ENCODE data around the gene USP2.

USP2 gene

GRCh38 chr11:119320776-119321524, 60.5 kb downstream of the USP2 start:
- no peak for DNase-seq (ENCODE audit: low read depth in 2 of 2)

GRCh38 chr11:119320240-119320775, 61.2 kb downstream of the USP2 start:
- no peak for DNase-seq (ENCODE audit: low read depth in 2 of 2)

- DNase-seq (ENCODE audit: low read depth in 2 of 2) = no peak
Measured at GRCh38 chr11:119319700-119320239, 61.7 kb downstream of the USP2 start.

- DNase-seq (ENCODE audit: low read depth in 2 of 2) = no peak
Measured at GRCh38 chr11:119319136-119319699, 62.3 kb downstream of the USP2 start.

- no peak for DNase-seq (ENCODE audit: low read depth in 2 of 2)
Measured at GRCh38 chr11:119318240-119319135, 63.0 kb downstream of the USP2 start.

- DNase-seq (ENCODE audit: low read depth in 2 of 2) = no peak
Measured at GRCh38 chr11:119317592-119318239, 63.8 kb downstream of the USP2 start.

- no peak for DNase-seq (ENCODE audit: low read depth in 2 of 2)
Measured at GRCh38 chr11:119316729-119317591, 64.5 kb downstream of the USP2 start, which contains the start of gene MCAM. MCAM (minus strand) TSS chr11:119317130; CDS start chr11:119317101, 29 bp downstream.

- DNase-seq (ENCODE audit: low read depth in 2 of 2) = no peak
Measured at GRCh38 chr11:119316016-119316728, 65.3 kb downstream of the USP2 start.

- DNase-seq (ENCODE audit: low read depth in 2 of 2) = no peak
Measured at GRCh38 chr11:119315131-119316015, 66.1 kb downstream of the USP2 start.

- no peak for DNase-seq (ENCODE audit: low read depth in 2 of 2)
Measured at GRCh38 chr11:119314726-119315125, 66.8 kb downstream of the USP2 start.

GRCh38 chr11:119310682-119311052, 70.8 kb downstream of the USP2 start:
- no peak for DNase-seq (ENCODE audit: low read depth in 2 of 2)

- DNase-seq (ENCODE audit: low read depth in 2 of 2) = no peak
Measured at GRCh38 chr11:119309953-119310681, 71.4 kb downstream of the USP2 start.

GRCh38 chr11:119309411-119309810, 72.1 kb downstream of the USP2 start:
- no peak for DNase-seq (ENCODE audit: low read depth in 2 of 2)

- no peak for DNase-seq (ENCODE audit: low read depth in 2 of 2)
Measured at GRCh38 chr11:119307974-119308373, 73.5 kb downstream of the USP2 start.

GRCh38 chr11:119307219-119307618, 74.3 kb downstream of the USP2 start:
- DNase-seq (ENCODE audit: low read depth in 2 of 2) = no peak

- DNase-seq (ENCODE audit: low read depth in 2 of 2) = no peak
Measured at GRCh38 chr11:119306373-119306890, 75.1 kb downstream of the USP2 start.

- no peak for DNase-seq (ENCODE audit: low read depth in 2 of 2)
Measured at GRCh38 chr11:119305556-119306372, 75.7 kb downstream of the USP2 start.
